HCT116 (cell line): ENCODE results near the gene PTX4.

Experiments used
- EZH2 ChIP-seq: fragments of 200-600 bp; sonication (generic); IDR thresholded peaks from 2 replicates; pipeline ENCODE4 v1.6.1; 2017; ENCODE audit warnings: antibody characterized with exemption, mixed run types
- EZH2phosphoT487 ChIP-seq: fragments of 200-600 bp; IDR thresholded peaks from 2 replicates; pipeline ENCODE4 v1.6.1; 2018; ENCODE audit warnings: antibody characterized with exemption, borderline replicate concordance
- POLR2A ChIP-seq: IDR thresholded peaks from 2 replicates; pipeline ENCODE4 v1.7.0; 2011; ENCODE audit warnings: borderline replicate concordance; ENCODE audit not compliant: insufficient read depth, insufficient read length; ENCODE audit errors: extremely low read depth
- POLR2AphosphoS5 ChIP-seq: IDR thresholded peaks from 2 replicates; pipeline ENCODE4 v1.6.1; 2011; ENCODE audit warnings: mild to moderate bottlenecking, low read depth, low read length, moderate library complexity
- RAD21 ChIP-seq: IDR thresholded peaks from 2 replicates; pipeline ENCODE4 v1.6.1; 2012; ENCODE audit warnings: low read depth, mild to moderate bottlenecking
- SIN3A ChIP-seq: IDR thresholded peaks from 2 replicates; pipeline ENCODE4 v1.6.1; 2012; ENCODE audit warnings: low read depth
- SP1 ChIP-seq: IDR thresholded peaks from 2 replicates; pipeline ENCODE4 v1.6.1; 2012; ENCODE audit warnings: low read depth
- SRF ChIP-seq: IDR thresholded peaks from 2 replicates; pipeline ENCODE4 v1.6.1; 2012; ENCODE audit warnings: low read depth
- TCF7L2 ChIP-seq: IDR thresholded peaks from 2 replicates; pipeline ENCODE4 v1.7.0; 2011; ENCODE audit warnings: borderline replicate concordance, inconsistent platforms; ENCODE audit not compliant: insufficient read depth, insufficient read length; ENCODE audit errors: extremely low read depth
- ZFX ChIP-seq: fragments of 450-650 bp; IDR thresholded peaks from 2 replicates; pipeline ENCODE4 v1.6.1; 2017
- TF ChIP-seq, protein P1 (sequence below), 3 experiments: fragments of 200-600 bp in 1 of 3; sonication (generic) in 1 of 3; IDR thresholded peaks in 2 of 3; conservative IDR thresholded peaks in 1 of 3; 2 replicates each; pipeline ENCODE4 v1.5.1; 2012 to 2017; ENCODE audit warnings: low read depth in 2 of 3, low read length in 2 of 3, antibody characterized with exemption in 1 of 3, borderline replicate concordance in 1 of 3, control low read depth in 1 of 3, mild to moderate bottlenecking in 1 of 3, mixed read lengths in 1 of 3, mixed run types in 1 of 3, moderate library complexity in 1 of 3; ENCODE audit not compliant: insufficient read depth in 1 of 3
- TF ChIP-seq, protein P2 (sequence below): IDR thresholded peaks from 2 replicates; pipeline ENCODE4 v1.6.1; 2012; ENCODE audit warnings: low read depth
- TF ChIP-seq, protein P3 (sequence below): IDR thresholded peaks from 2 replicates; pipeline ENCODE4 v1.6.1; 2012

DNA sequence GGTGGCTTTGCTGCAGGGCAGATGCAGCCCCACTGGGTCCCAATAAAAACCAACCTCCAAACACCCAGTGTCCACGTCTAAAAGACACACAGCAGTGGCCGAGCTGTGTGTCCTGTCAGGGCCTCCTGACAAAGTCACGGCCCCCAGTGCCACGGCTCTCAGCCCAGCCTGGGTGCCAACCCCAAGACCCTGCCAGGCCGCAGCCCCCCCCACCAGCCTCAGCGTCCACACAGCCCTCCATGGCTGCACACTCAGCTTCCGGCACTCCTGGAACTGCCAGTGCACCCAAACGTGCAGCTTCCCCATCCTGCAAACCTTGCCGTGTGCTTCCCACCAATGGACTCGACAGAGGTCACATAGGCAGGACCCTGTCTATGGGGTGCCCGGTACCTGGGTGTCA is 40.8 kb downstream of the PTX4 start:
- TF ChIP-seq ZFX (no peak), POLR2A (no peak), POLR2AphosphoS5 (no peak), TCF7L2 (no peak), EZH2 (no peak), SRF (no peak), EZH2phosphoT487 (no peak), RAD21 (no peak), SIN3A (no peak), SP1 (no peak)
- TF ChIP-seq, protein P1, sequence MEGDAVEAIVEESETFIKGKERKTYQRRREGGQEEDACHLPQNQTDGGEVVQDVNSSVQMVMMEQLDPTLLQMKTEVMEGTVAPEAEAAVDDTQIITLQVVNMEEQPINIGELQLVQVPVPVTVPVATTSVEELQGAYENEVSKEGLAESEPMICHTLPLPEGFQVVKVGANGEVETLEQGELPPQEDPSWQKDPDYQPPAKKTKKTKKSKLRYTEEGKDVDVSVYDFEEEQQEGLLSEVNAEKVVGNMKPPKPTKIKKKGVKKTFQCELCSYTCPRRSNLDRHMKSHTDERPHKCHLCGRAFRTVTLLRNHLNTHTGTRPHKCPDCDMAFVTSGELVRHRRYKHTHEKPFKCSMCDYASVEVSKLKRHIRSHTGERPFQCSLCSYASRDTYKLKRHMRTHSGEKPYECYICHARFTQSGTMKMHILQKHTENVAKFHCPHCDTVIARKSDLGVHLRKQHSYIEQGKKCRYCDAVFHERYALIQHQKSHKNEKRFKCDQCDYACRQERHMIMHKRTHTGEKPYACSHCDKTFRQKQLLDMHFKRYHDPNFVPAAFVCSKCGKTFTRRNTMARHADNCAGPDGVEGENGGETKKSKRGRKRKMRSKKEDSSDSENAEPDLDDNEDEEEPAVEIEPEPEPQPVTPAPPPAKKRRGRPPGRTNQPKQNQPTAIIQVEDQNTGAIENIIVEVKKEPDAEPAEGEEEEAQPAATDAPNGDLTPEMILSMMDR (IDR thresholded peaks at IDR 0.05 in 2 of 3, conservative IDR thresholded peaks at IDR 0.05 in 1 of 3; ENCODE audit: borderline replicate concordance in 1 of 3, insufficient read depth in 1 of 3, low read depth in 2 of 3, low read length in 2 of 3): no peak
- TF ChIP-seq, protein P2, sequence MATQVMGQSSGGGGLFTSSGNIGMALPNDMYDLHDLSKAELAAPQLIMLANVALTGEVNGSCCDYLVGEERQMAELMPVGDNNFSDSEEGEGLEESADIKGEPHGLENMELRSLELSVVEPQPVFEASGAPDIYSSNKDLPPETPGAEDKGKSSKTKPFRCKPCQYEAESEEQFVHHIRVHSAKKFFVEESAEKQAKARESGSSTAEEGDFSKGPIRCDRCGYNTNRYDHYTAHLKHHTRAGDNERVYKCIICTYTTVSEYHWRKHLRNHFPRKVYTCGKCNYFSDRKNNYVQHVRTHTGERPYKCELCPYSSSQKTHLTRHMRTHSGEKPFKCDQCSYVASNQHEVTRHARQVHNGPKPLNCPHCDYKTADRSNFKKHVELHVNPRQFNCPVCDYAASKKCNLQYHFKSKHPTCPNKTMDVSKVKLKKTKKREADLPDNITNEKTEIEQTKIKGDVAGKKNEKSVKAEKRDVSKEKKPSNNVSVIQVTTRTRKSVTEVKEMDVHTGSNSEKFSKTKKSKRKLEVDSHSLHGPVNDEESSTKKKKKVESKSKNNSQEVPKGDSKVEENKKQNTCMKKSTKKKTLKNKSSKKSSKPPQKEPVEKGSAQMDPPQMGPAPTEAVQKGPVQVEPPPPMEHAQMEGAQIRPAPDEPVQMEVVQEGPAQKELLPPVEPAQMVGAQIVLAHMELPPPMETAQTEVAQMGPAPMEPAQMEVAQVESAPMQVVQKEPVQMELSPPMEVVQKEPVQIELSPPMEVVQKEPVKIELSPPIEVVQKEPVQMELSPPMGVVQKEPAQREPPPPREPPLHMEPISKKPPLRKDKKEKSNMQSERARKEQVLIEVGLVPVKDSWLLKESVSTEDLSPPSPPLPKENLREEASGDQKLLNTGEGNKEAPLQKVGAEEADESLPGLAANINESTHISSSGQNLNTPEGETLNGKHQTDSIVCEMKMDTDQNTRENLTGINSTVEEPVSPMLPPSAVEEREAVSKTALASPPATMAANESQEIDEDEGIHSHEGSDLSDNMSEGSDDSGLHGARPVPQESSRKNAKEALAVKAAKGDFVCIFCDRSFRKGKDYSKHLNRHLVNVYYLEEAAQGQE: no peak
- TF ChIP-seq, protein P3, sequence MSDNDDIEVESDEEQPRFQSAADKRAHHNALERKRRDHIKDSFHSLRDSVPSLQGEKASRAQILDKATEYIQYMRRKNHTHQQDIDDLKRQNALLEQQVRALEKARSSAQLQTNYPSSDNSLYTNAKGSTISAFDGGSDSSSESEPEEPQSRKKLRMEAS: no peak
